Measurements from ENCODE around the gene IMPACT.

Gene IMPACT

GRCh38 chr18:24427484-24427883 lies 1.0 kb downstream of the IMPACT start:
- peak overlapping the region; percentile 76 for H3K4me3 ChIP-seq (ENCODE audit: low read depth, low read length)
- no peaks in the 10 kb centered on the region for H3K27me3 ChIP-seq (replicated peaks)
- in situ Hi-C loops (cut with HindIII; ENCODE audit: low pct_ligation_motif_present, low sequenced_read_pairs), result no loop called here
- peak; percentile 16 for DNase-seq
- H3K27ac ChIP-seq, result no peak overlapping the region
- TF ChIP-seq CTCF (IDR thresholded peaks at IDR 0.05; ENCODE audit: low read depth, low read length, missing control alignments), result no peak
- no peaks in the 10 kb centered on the region for H3K36me3 ChIP-seq (replicated peaks)

DNA sequence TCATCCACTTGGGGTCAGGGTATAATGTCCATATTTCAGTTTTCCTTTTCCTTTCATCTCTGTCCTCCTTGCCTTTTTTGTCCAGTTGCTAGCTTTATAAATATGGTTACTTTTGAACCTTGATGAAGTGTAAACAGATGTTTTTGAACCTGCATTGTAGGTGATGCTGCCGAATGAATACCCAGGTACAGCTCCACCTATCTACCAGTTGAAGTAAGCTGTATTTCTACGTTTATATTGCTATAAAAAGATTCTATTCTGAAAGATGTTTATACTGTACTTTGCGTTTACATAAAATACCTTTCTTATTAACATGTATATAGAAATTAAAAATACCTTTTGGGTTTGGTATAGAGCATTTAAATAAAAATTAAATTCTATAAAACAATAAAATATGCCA lies 2.2 kb downstream of the IMPACT start:
- Histone ChIP-seq H3K36me3 (replicated peaks) (peaks cover 2% of the 10 kb centered on the region), H3K4me3 (ENCODE audit: low read depth, low read length) (no peak overlapping the region), H3K27ac (no peak overlapping the region), H3K27me3 (replicated peaks) (no peaks in the 10 kb centered on the region)
- in situ Hi-C loops (cut with HindIII; ENCODE audit: low pct_ligation_motif_present, low sequenced_read_pairs), result no loop called here
- peak; percentile 23 for TF ChIP-seq CTCF (IDR thresholded peaks at IDR 0.05; ENCODE audit: low read depth, low read length, missing control alignments)
- DNase-seq, result no peak

DNA sequence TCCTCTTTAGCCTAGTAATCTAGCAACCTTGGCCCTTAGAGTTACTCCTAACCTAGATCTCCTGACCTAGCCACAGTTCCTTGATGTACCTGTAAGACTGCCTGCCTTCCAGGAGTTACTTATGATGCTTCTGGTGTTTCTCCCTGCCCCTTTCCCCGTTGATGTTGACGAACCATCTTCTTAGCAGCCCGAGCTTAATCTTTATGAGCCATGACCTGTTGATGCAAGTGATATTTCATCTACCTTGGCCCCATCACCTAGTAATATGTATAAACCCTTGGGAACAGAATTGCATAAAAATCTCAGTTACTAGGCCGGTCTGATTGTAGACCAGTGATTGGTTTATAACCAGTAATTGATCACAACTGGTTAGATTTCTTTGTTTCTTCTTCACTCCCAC lies 2.7 kb downstream of the IMPACT start:
- Histone ChIP-seq H3K27ac (no peak overlapping the region), H3K27me3 (replicated peaks) (no peaks in the 10 kb centered on the region), H3K36me3 (replicated peaks) (peaks cover 2% of the 10 kb centered on the region), H3K4me3 (ENCODE audit: low read depth, low read length) (no peak overlapping the region)
- DNase-seq, result no peak
- no peak for TF ChIP-seq CTCF (IDR thresholded peaks at IDR 0.05; ENCODE audit: low read depth, low read length, missing control alignments)
- in situ Hi-C loops (cut with HindIII; ENCODE audit: low pct_ligation_motif_present, low sequenced_read_pairs), result no loop called here

- Histone ChIP-seq H3K36me3 (replicated peaks) (peaks cover 2% of the 10 kb centered on the region), H3K27me3 (replicated peaks) (no peaks in the 10 kb centered on the region), H3K4me3 (ENCODE audit: low read depth, low read length) (no peak overlapping the region), H3K27ac (no peak overlapping the region)
- TF ChIP-seq CTCF (IDR thresholded peaks at IDR 0.05; ENCODE audit: low read depth, low read length, missing control alignments), result no peak
- in situ Hi-C loops (cut with HindIII; ENCODE audit: low pct_ligation_motif_present, low sequenced_read_pairs), result no loop called here
- no peak for DNase-seq
These were observed 6.1 kb downstream of the IMPACT start for GRCh38 chr18:24432618-24433017.

- H3K36me3 ChIP-seq (replicated peaks), result peaks cover 2% of the 10 kb centered on the region
- DNase-seq, result no peak
- H3K4me3 ChIP-seq (ENCODE audit: low read depth, low read length), result no peak overlapping the region
- TF ChIP-seq CTCF (IDR thresholded peaks at IDR 0.05; ENCODE audit: low read depth, low read length, missing control alignments), result no peak
- no peaks in the 10 kb centered on the region for H3K27me3 ChIP-seq (replicated peaks)
- in situ Hi-C loops (cut with HindIII; ENCODE audit: low pct_ligation_motif_present, low sequenced_read_pairs), result no loop called here
- H3K27ac ChIP-seq, result no peak overlapping the region
These were observed 10.5 kb downstream of the IMPACT start for GRCh38 chr18:24436939-24437338.

DNA sequence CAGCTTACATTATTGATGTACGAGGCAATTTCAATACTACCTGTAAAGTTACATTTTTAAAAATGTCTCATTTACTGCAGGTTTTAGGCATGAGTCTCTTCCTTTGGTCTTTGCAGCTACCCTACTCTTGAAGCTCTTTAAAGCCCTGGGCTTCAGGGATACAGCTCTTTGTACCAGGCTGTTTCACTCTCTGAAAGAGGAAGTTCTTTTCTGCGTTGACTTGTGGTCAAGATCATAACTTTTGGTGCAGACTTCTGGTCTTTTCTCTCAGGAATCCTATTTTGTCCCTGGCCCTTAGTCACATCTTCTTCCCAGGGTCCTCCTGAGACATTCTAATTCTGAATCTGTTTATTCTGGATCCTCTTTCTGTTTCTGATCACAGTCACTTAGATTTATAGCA lies 17.4 kb downstream of the IMPACT start:
- H3K36me3 ChIP-seq (replicated peaks), result peaks cover 24% of the 10 kb centered on the region
- no peaks in the 10 kb centered on the region for H3K27me3 ChIP-seq (replicated peaks)
- no peak for DNase-seq
- H3K4me3 ChIP-seq (ENCODE audit: low read depth, low read length), result no peak overlapping the region
- H3K27ac ChIP-seq, result no peak overlapping the region
- in situ Hi-C loops (cut with HindIII; ENCODE audit: low pct_ligation_motif_present, low sequenced_read_pairs), result no loop called here
- TF ChIP-seq CTCF (IDR thresholded peaks at IDR 0.05; ENCODE audit: low read depth, low read length, missing control alignments), result no peak

All from brain microvascular endothelial cell (primary cell).